PC-3 (cell line): ENCODE results near the gene ZBTB48. TPM values are rescaled to one million over a fixed set of nuclear protein-coding genes. Genes with fewer than 3 reads are reported as not detected.

ENCODE experiments used
- ATAC-seq: fragments of 200-7000 bp; cut with Tn5 transposase; 2 replicates; pipeline ENCODE4 v1.9.1; 2020; ENCODE audit warnings: mild to moderate bottlenecking, moderate library complexity
- BruUV-seq: library from RNA; stranded (reverse); fragments of 400-500 nt; replicated peaks from 2 replicates; lab custom pipeline; 2021; lab: Mats Ljungman, UMichigan
- CTCF ChIA-PET: fragments of 300-600 bp; sonication (Branson Sonifier 250); formaldehyde crosslinking; loops from one replicate; lab custom pipeline; 2022; ENCODE audit warnings: antibody characterized with exemption; lab: Charles Lee
- POLR2A ChIA-PET: fragments of 300-600 bp; sonication (Branson Sonifier 250); formaldehyde crosslinking; loops from one replicate; lab custom pipeline; 2022; ENCODE audit warnings: antibody characterized with exemption; ENCODE audit not compliant: unreplicated experiment; lab: Charles Lee
- DNase-seq: peaks from one replicate; pipeline ENCODE4 v3.0.0-alpha.2; 2015
- H2AFZ ChIP-seq: fragments of 300-600 bp; sonication (generic); 2 replicates; pipeline ENCODE4 v1.6.0; 2016; ENCODE audit warnings: antibody characterized with exemption, low read length
- H3F3A ChIP-seq: fragments of 300-600 bp; sonication (generic); one replicate; pipeline ENCODE4 v1.6.0; 2017; ENCODE audit warnings: antibody characterized with exemption, low read length, control low read depth, mild to moderate bottlenecking; ENCODE audit not compliant: unreplicated experiment
- H3K27ac ChIP-seq: fragments of 300-600 bp; sonication (generic); 2 replicates; pipeline ENCODE4 v1.5.1; 2016; ENCODE audit warnings: mild to moderate bottlenecking, low read length
- H3K27me3 ChIP-seq: fragments of 300-600 bp; sonication (generic); 2 replicates; pipeline ENCODE4 v1.6.1; 2016; ENCODE audit warnings: low read length, mixed read lengths
- H3K36me3 ChIP-seq: fragments of 300-600 bp; sonication (generic); 2 replicates; pipeline ENCODE4 v1.6.1; 2016; ENCODE audit warnings: low read depth, mixed run types, low read length, mixed read lengths
- H3K4me1 ChIP-seq: fragments of 300-600 bp; sonication (generic); 2 replicates; pipeline ENCODE4 v1.5.1; 2016; ENCODE audit warnings: low read length; ENCODE audit not compliant: insufficient read depth
- H3K4me2 ChIP-seq: fragments of 300-600 bp; sonication (generic); 2 replicates; pipeline ENCODE4 v1.6.0; 2016; ENCODE audit warnings: low read length
- H3K4me3 ChIP-seq: fragments of 300-600 bp; sonication (generic); 2 replicates; pipeline ENCODE4 v1.5.1; 2016; ENCODE audit warnings: mild to moderate bottlenecking, low read length, mixed read lengths
- H3K79me2 ChIP-seq: fragments of 300-600 bp; sonication (generic); 2 replicates; pipeline ENCODE4 v1.6.1; 2017; ENCODE audit warnings: low read length, mixed read lengths
- H3K9ac ChIP-seq: fragments of 300-600 bp; sonication (generic); 2 replicates; pipeline ENCODE4 v1.6.0; 2016; ENCODE audit warnings: mild to moderate bottlenecking, low read length
- H3K9me2 ChIP-seq: fragments of 300-600 bp; sonication (generic); replicated peaks from 2 replicates; pipeline ENCODE4 v1.6.1; 2016; ENCODE audit warnings: mixed run types, low read length, mixed read lengths
- H3K9me3 ChIP-seq: fragments of 300-600 bp; sonication (generic); 2 replicates; pipeline ENCODE4 v1.6.1; 2016; ENCODE audit warnings: low read length, mixed read lengths
- H4K20me1 ChIP-seq: fragments of 300-600 bp; sonication (generic); 2 replicates; pipeline ENCODE4 v1.6.1; 2016; ENCODE audit warnings: low read length, mixed read lengths
- CTCF ChIP-seq: fragments of 300-600 bp; sonication (generic); conservative IDR thresholded peaks from 2 replicates; pipeline ENCODE4 v1.5.1; 2017; ENCODE audit warnings: antibody characterized with exemption, low read depth, mild to moderate bottlenecking, low read length
- EZH2 ChIP-seq: fragments of 300-600 bp; sonication (generic); IDR thresholded peaks from one replicate; pipeline ENCODE4 v1.6.1; 2017; ENCODE audit warnings: antibody characterized with exemption, mild to moderate bottlenecking, low read length; ENCODE audit not compliant: unreplicated experiment
- EZH2phosphoT487 ChIP-seq: fragments of 300-600 bp; sonication (generic); IDR thresholded peaks from 2 replicates; pipeline ENCODE4 v1.6.1; 2018; ENCODE audit warnings: mild to moderate bottlenecking, antibody characterized with exemption, low read length, borderline replicate concordance
- intact Hi-C: fragments of 100-400 bp; cut with micrococcal nuclease; formaldehyde crosslinking; loops from 2 replicates; pipeline ENCODE4 v1.9.0; 2023
- total RNA-seq: library from RNA; depleted of rRNA; stranded (reverse); fragments of >200 nt; gene quantifications from 2 replicates; pipeline ENCODE4 v1.2.3, GENCODE V29; 2014

ZBTB48 gene
- total RNA-seq, 1 experiment from 2014 or later, result 47.2 TPM

DNA sequence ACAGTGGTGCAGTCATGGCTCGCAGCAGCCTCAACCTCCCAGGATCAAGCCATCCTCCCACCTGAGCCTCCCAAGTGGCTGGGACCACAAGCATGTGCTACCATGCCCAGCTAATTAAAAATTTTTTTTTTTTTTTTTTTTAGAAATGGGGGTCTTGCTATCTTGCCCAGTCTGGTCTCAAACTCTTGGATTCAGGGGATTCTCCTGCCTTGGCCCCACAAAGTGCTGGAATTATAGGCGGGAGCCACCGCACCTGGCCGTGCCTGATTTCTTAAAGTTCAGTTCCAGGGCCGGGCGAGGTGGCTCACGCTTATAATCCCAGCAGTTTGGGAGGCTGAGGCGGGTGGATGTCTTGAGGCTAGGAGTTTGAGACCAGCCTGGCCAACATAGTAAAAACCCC is 51.3 kb downstream of the ZBTB48 start:
- Histone ChIP-seq H3K79me2 (peaks cover 22% of the 10 kb centered on the region), H4K20me1 (0 out of 2 replicates have a peak, but pooled peaks cover 3% of the 10 kb centered on the region), H2AFZ (no peak overlapping the region), H3K4me2 (no peak overlapping the region), H3K9me3 (no peaks in the 10 kb centered on the region), H3K36me3 (peaks cover 45% of the 10 kb centered on the region), H3K9me2 (no peaks in the 10 kb centered on the region), H3K27ac (no peak overlapping the region), H3K9ac (no peak overlapping the region), H3K4me3 (no peak overlapping the region), H3F3A (peaks cover 4% of the 10 kb centered on the region), H3K27me3 (no peaks in the 10 kb centered on the region), H3K4me1 (peaks cover 6% of the 10 kb centered on the region)
- intact Hi-C loops, result no loop called here
- DNase-seq (no peak), ATAC-seq (no peak)
- CTCF ChIA-PET, result no interaction called here
- BruUV-seq, result no TSS peak
- TF ChIP-seq EZH2 (no peak), EZH2phosphoT487 (no peak), CTCF (no peak)
- POLR2A ChIA-PET, result no interaction called here

DNA sequence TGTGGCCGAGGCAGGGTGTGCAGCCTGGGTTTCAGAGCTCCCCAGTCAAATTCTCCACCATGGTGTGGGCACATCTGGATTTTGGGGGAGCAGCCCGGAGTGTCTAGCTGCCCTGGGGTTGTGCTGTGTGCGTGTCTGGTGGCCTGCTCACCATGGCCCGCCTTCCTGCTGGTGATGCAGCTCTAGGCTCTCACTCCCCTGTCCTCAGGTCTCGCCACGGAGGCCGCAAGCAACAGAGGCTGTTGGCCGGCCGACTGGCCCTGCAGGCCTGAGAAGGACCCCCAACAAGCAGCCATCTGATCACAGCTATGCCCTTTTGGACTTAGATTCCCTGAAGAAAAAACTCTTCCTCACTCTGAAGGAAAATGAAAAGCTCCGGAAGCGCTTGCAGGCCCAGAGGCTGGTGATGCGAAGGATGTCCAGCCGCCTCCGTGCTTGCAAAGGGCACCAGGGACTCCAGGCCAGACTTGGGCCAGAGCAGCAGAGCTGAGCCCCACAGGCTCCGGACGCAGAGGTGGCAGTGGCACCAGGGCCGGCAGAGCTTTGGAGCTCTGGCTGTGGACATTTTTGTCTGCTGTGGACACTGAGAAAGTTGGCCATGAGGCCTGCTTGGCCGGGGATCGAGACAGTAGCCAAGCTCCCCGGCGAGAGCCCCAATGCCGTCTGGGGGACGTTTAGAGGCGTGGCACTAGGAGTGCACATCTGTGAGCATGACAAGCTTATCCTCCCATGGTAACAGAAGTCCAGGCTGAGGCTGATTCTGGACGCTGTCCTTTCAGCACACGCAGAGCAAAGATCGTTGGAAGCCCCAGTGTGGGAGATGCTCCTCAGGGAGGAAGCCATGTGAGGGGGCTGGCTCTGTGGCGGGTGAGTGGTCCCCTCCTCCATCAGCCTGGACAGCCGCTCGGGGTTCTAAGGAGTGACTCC is 53.1 kb downstream of the ZBTB48 start:
- Histone ChIP-seq H2AFZ (no peak overlapping the region), H3K4me3 (no peak overlapping the region), H3K27ac (no peak overlapping the region), H3K9me3 (no peaks in the 10 kb centered on the region), H4K20me1 (no peaks in the 10 kb centered on the region), H3K79me2 (peaks cover 4% of the 10 kb centered on the region; the same call in 1 of the 2 replicates), H3K9ac (no peak overlapping the region), H3K9me2 (no peaks in the 10 kb centered on the region), H3K27me3 (no peaks in the 10 kb centered on the region), H3F3A (peaks cover 4% of the 10 kb centered on the region), H3K4me2 (no peak overlapping the region), H3K4me1 (no peaks in the 10 kb centered on the region), H3K36me3 (peaks cover 57% of the 10 kb centered on the region)
- ATAC-seq, result no peak
- no peak for DNase-seq
- TF ChIP-seq EZH2phosphoT487, result no peak
- no peak for TF ChIP-seq CTCF
- TF ChIP-seq EZH2, result no peak
- BruUV-seq, result no TSS peak
- POLR2A ChIA-PET, result no interaction called here
- intact Hi-C loops, result no loop called here
- CTCF ChIA-PET, result no interaction called here
